A549 (cell line): ENCODE measurements around the gene B3GALT2. TPM values are rescaled to one million over a fixed set of nuclear protein-coding genes. Genes with fewer than 3 reads are reported as not detected.
A peak's percentile ranks its signal among the peaks of the same experiment; 100 is the strongest.
"Not testable (repeated sequence)": the region's sequence is repeated elsewhere in the genome, so short reads cannot be mapped to it uniquely, and the experiment has no call there.

ENCODE experiments used
- ATAC-seq, 2 experiments: fragments of 200-7000 bp in 1 of 2; fragments of >200 bp in 1 of 2; cut with Nextera tagmentation in 1 of 2; cut with Tn5 transposase in 1 of 2; 3 replicates each; pipeline versions ENCODE4 v1.8.0 to v1.9.1; 2018 to 2020; ENCODE audit warnings: mild to moderate bottlenecking in 1 of 2, moderate library complexity in 1 of 2
- CTCF ChIA-PET: fragments of 300-600 bp; sonication (Branson Sonifier 250); formaldehyde crosslinking; extraction: SDS; loops from one replicate; lab custom pipeline; 2021; ENCODE audit warnings: antibody characterized with exemption, inconsistent platforms; lab: Yijun Ruan, JAX
- POLR2A ChIA-PET: fragments of 350-600 bp; formaldehyde crosslinking; extraction: SDS; loops from one replicate; lab custom pipeline; 2021; ENCODE audit warnings: antibody characterized with exemption, inconsistent platforms; lab: Yijun Ruan, JAX
- DNase-seq, 2 experiments: peaks; one replicate each; pipeline versions ENCODE4 v3.0.0 to v3.0.0-alpha.2; 2011 to 2016; ENCODE audit warnings: low read depth in 1 of 2, low spot score in 1 of 2
- FAIRE-seq: peaks from 2 replicates; lab custom pipeline; 2011; peaks lifted over from hg19 to GRCh38; lab: Jason Lieb, UNC
- H3K27ac ChIP-seq, 2 experiments: fragments of >200 bp; sonication (Bioruptor Twin); formaldehyde crosslinking; 3 replicates each; pipeline ENCODE4 v1.5.1; 2016 to 2017
- H3K4me1 ChIP-seq: fragments of >200 bp; sonication (Bioruptor Twin); formaldehyde crosslinking; 3 replicates; pipeline ENCODE4 v1.6.1; 2016
- H3K4me2 ChIP-seq: fragments of >200 bp; sonication (Bioruptor Twin); formaldehyde crosslinking; 3 replicates; pipeline ENCODE4 v1.6.1; 2016
- H3K4me3 ChIP-seq: fragments of >200 bp; sonication (Bioruptor Twin); formaldehyde crosslinking; 3 replicates; pipeline ENCODE4 v1.5.1; 2016
- H3K9me3 ChIP-seq: fragments of >200 bp; sonication (Bioruptor Twin); formaldehyde crosslinking; 3 replicates; pipeline ENCODE4 v1.6.1; 2016
- BHLHE40 ChIP-seq: IDR thresholded peaks from 2 replicates; pipeline ENCODE4 v1.6.1; 2012; ENCODE audit warnings: low read depth, low read length, inconsistent platforms
- CBX2 ChIP-seq: fragments of 200-600 bp; sonication (generic); IDR thresholded peaks from 2 replicates; pipeline ENCODE4 v1.6.1; 2016; ENCODE audit warnings: low read depth, mild to moderate bottlenecking, borderline replicate concordance
- CHD2 ChIP-seq: fragments of 150-350 bp; IDR thresholded peaks from 2 replicates; pipeline ENCODE4 v1.6.1; 2014; ENCODE audit warnings: low read length; ENCODE audit not compliant: partially characterized antibody
- CTCF ChIP-seq: fragments of >200 bp; sonication (Bioruptor Twin); formaldehyde crosslinking; IDR thresholded peaks from 3 replicates; pipeline ENCODE4 v1.5.1; 2016
- E2F6 ChIP-seq: IDR thresholded peaks from 2 replicates; pipeline ENCODE4 v1.6.1; 2012; ENCODE audit warnings: low read depth, borderline replicate concordance
- EHF ChIP-seq: fragments of 250-450 bp; sonication (Bioruptor Pico); IDR thresholded peaks from 2 replicates; pipeline ENCODE4 v1.5.0; 2020; ENCODE audit warnings: mild to moderate bottlenecking
- HOXB13 ChIP-seq: fragments of 250-450 bp; sonication (Bioruptor Pico); IDR thresholded peaks from 2 replicates; pipeline ENCODE4 v1.5.0; 2020; ENCODE audit warnings: low read depth, mild to moderate bottlenecking, moderate library complexity
- MAFK ChIP-seq: fragments of 450-650 bp; IDR thresholded peaks from 2 replicates; pipeline ENCODE4 v1.6.1; 2014; ENCODE audit not compliant: partially characterized antibody
- MYC ChIP-seq: IDR thresholded peaks from 2 replicates; pipeline ENCODE4 v1.6.1; 2012; ENCODE audit warnings: mild to moderate bottlenecking, inconsistent platforms, low read length, improper control_type of control experiment, borderline replicate concordance
- NR3C1 ChIP-seq: fragments of >200 bp; sonication (Bioruptor Twin); formaldehyde crosslinking; IDR thresholded peaks from 3 replicates; pipeline ENCODE4 v1.6.1; 2017
- POLR2A ChIP-seq: IDR thresholded peaks from 2 replicates; pipeline ENCODE4 v1.6.1; 2012; ENCODE audit warnings: mild to moderate bottlenecking, low read length
- RAD21 ChIP-seq, 2 experiments: fragments of >200 bp in 1 of 2; sonication (Bioruptor Twin) in 1 of 2; formaldehyde crosslinking in 1 of 2; IDR thresholded peaks in 1 of 2; conservative IDR thresholded peaks in 1 of 2; 2 replicates in 1 of 2; 3 replicates in 1 of 2; pipeline ENCODE4 v1.6.1; 2012 to 2018; ENCODE audit warnings: inconsistent platforms in 1 of 2
- RARB ChIP-seq: fragments of 250-450 bp; sonication (Bioruptor Pico); IDR thresholded peaks from 2 replicates; pipeline ENCODE4 v1.8.0; 2021; ENCODE audit warnings: mild to moderate bottlenecking, moderate library complexity
- RCOR1 ChIP-seq: fragments of 150-350 bp; IDR thresholded peaks from 2 replicates; pipeline ENCODE4 v1.6.1; 2014; ENCODE audit warnings: antibody characterized with exemption, low read length, low read depth
- TP53 ChIP-seq: fragments of 250-450 bp; sonication (Bioruptor Pico); IDR thresholded peaks from 2 replicates; pipeline ENCODE4 v1.5.0; 2021; ENCODE audit warnings: mild to moderate bottlenecking, moderate library complexity
- WGBS: methylation state at CpG from one replicate; pipeline ENCODE4 v1.1.6; 2017; ENCODE audit errors: missing lambda C conversion rate; 5-methylcytosine and 5-hydroxymethylcytosine counted together
- polyA plus RNA-seq, 4 experiments: library from polyadenylated mRNA; depleted of rRNA in 3 of 4; stranded (reverse); fragments of >200 nt; fragmentation: RNase III in 1 of 4; extraction: RNeasy Plus Mini Kit Qiagen cat#74134 plus additional on column Dnase treatment in 1 of 4; gene quantifications; 2 replicates in 3 of 4; 3 replicates in 1 of 4; pipeline ENCODE4 v1.2.3, GENCODE V29; 2011 to 2017

Gene B3GALT2
- polyA plus RNA-seq, 2 of the 4 experiments (the other 2 are of a cell fraction): not detected

- no peak overlapping the region for H3K27ac ChIP-seq
- peaks cover 14% of the 10 kb centered on the region; the same call in 2 of the 3 replicates for H3K4me1 ChIP-seq
- no peaks in the 10 kb centered on the region for H3K9me3 ChIP-seq
- no peak for TF ChIP-seq MYC
- TF ChIP-seq POLR2A: no peak
- no peak for TF ChIP-seq CHD2
- TF ChIP-seq BHLHE40: no peak
- no peak for TF ChIP-seq E2F6
- TF ChIP-seq RCOR1: no peak
- TF ChIP-seq TP53: no peak
- TF ChIP-seq NR3C1: no peak
- no peak for TF ChIP-seq RARB (CRISPR knock-in tag)
- TF ChIP-seq CBX2: no peak
- DNase-seq: no peak
- H3K4me2 ChIP-seq: no peak overlapping the region
- POLR2A ChIA-PET: no interaction called here
- H3K4me3 ChIP-seq: no peak overlapping the region
- CTCF ChIA-PET: no interaction called here
- ATAC-seq: no peak
- WGBS: 90% methylated on average over 8 of the region's 8 CpGs
- FAIRE-seq: no peak
Observed at GRCh38 chr1:193192586-193192985, 6.2 kb upstream of the B3GALT2 start.

- ATAC-seq (0 out of 6 replicates have a peak, but pooled peaks of 1 of the 2 experiments have one; percentile 32), DNase-seq (peak in 1 of 2 experiments; percentile 24), FAIRE-seq (no peak)
- no peak overlapping the region for H3K4me3 ChIP-seq
- no peaks in the 10 kb centered on the region for H3K9me3 ChIP-seq
- ChIA-PET POLR2A (no interaction called here), CTCF (interaction anchor here (0.8 to 1.5 kb wide), 3 partner anchors 20 to 1993 kb away, joined by 3 to 5 read pairs (median 5); no protein-coding TSS in a partner anchor)
- H3K4me2 ChIP-seq: peak overlapping the region; percentile 7; the same call in 1 of the 3 replicates
- TF ChIP-seq MAFK (peak; percentile 74), CTCF (peak; percentile 27), RAD21 (conservative IDR thresholded peaks at IDR 0.05 in 1 of 2, IDR thresholded peaks at IDR 0.05 in 1 of 2) (peak; percentile 40 to 42; a peak in 3 of 5 replicates), EHF (CRISPR knock-in tag) (no peak)
- H3K4me1 ChIP-seq: peaks cover 36% of the 10 kb centered on the region; the same call in 2 of the 3 replicates
- no peak overlapping the region for H3K27ac ChIP-seq
Observed at GRCh38 chr1:193190096-193190744, 3.8 kb upstream of the B3GALT2 start.

- ChIA-PET CTCF (interaction anchor here (0.8 to 1.5 kb wide), 3 partner anchors 20 to 1993 kb away, joined by 3 to 5 read pairs (median 5); no protein-coding TSS in a partner anchor), POLR2A (no interaction called here)
- DNase-seq: no peak
- no peak for FAIRE-seq
- Histone ChIP-seq H3K27ac (no peak overlapping the region), H3K4me2 (peak overlapping the region; percentile 7; the same call in 2 of the 3 replicates), H3K9me3 (no peaks in the 10 kb centered on the region), H3K4me3 (no peak overlapping the region), H3K4me1 (peaks cover 38% of the 10 kb centered on the region; the same call in 2 of the 3 replicates)
- WGBS: 84% methylated on average over 3 of the region's 3 CpGs
- TF ChIP-seq HOXB13 (CRISPR knock-in tag): no peak
- no peak for ATAC-seq
Observed at GRCh38 chr1:193189442-193190095, 3.2 kb upstream of the B3GALT2 start.

- CTCF ChIA-PET: interaction anchor here (0.6 to 0.9 kb wide), 2 partner anchors 250 to 1103 kb away, joined by 3 read pairs; no protein-coding TSS in a partner anchor
- 93% methylated on average over 7 of the region's 7 CpGs for WGBS
- DNase-seq, H3K27ac ChIP-seq, POLR2A ChIA-PET, FAIRE-seq, H3K4me2 ChIP-seq, H3K4me3 ChIP-seq, ATAC-seq, H3K9me3 ChIP-seq: not testable (repeated sequence)
- peaks cover 38% of the 10 kb centered on the region; the same call in 2 of the 3 replicates for H3K4me1 ChIP-seq
Observed at GRCh38 chr1:193188915-193189314, 2.5 kb upstream of the B3GALT2 start.
